ENCODE results near the gene IBA57.
A peak's percentile ranks its signal among the peaks of the same experiment; 100 is the strongest.
"Not testable (repeated sequence)": the region's sequence is repeated elsewhere in the genome, so short reads cannot be mapped to it uniquely, and the experiment has no call there.

The IBA57 gene

GRCh38 chr1:228212966-228213844 lies 47.6 kb downstream of the IBA57 start:
- DNase-seq (ENCODE audit: low read depth in 2 of 2) = peak; percentile 87 to 88

- no peak for DNase-seq (ENCODE audit: low read depth in 2 of 2)
Observed at GRCh38 chr1:228213917-228214808, 48.6 kb downstream of the IBA57 start.

- DNase-seq (ENCODE audit: low read depth in 2 of 2) = no peak
Observed at GRCh38 chr1:228214921-228215662, 49.5 kb downstream of the IBA57 start.

- no peak for DNase-seq (ENCODE audit: low read depth in 2 of 2)
Observed at GRCh38 chr1:228215663-228216116, 50.1 kb downstream of the IBA57 start.

- no peak for DNase-seq (ENCODE audit: low read depth in 2 of 2)
Observed at GRCh38 chr1:228216371-228217320, 51.0 kb downstream of the IBA57 start.

GRCh38 chr1:228217551-228218344 lies 52.1 kb downstream of the IBA57 start:
- DNase-seq (ENCODE audit: low read depth in 2 of 2) = no peak

GRCh38 chr1:228218513-228219244 lies 53.1 kb downstream of the IBA57 start:
- no peak for DNase-seq (ENCODE audit: low read depth in 2 of 2)

GRCh38 chr1:228219245-228219961 lies 53.8 kb downstream of the IBA57 start:
- no peak for DNase-seq (ENCODE audit: low read depth in 2 of 2)

- DNase-seq (ENCODE audit: low read depth in 2 of 2) = no peak
Observed at GRCh38 chr1:228219962-228220780, 54.6 kb downstream of the IBA57 start.

- not testable (repeated sequence) for DNase-seq (ENCODE audit: low read depth in 2 of 2)
Observed at GRCh38 chr1:228221097-228221496, 55.5 kb downstream of the IBA57 start.

- DNase-seq (ENCODE audit: low read depth in 2 of 2) = no peak
Observed at GRCh38 chr1:228222548-228222947, 56.9 kb downstream of the IBA57 start.

GRCh38 chr1:228224198-228225164 lies 58.9 kb downstream of the IBA57 start:
- DNase-seq (ENCODE audit: low read depth in 2 of 2) = no peak

- no peak for DNase-seq (ENCODE audit: low read depth in 2 of 2)
Observed at GRCh38 chr1:228225165-228225710, 59.6 kb downstream of the IBA57 start.

GRCh38 chr1:228225740-228226139 lies 60.1 kb downstream of the IBA57 start:
- DNase-seq (ENCODE audit: low read depth in 2 of 2) = no peak

- no peak for DNase-seq (ENCODE audit: low read depth in 2 of 2)
Observed at GRCh38 chr1:228226141-228226874, 60.7 kb downstream of the IBA57 start.
